ENCODE results near the gene IRS2. TPM values are rescaled to one million over a fixed set of nuclear protein-coding genes. Genes with fewer than 3 reads are reported as not detected.

IRS2 gene
- total and polyA plus RNA-seq, 4 donors = 4.0 to 9.1 (median 6.7) TPM

GRCh38 chr13:109741966-109742365 lies 44.4 kb downstream of the IRS2 start:
- Histone ChIP-seq H3K4me1 (ENCODE audit: control insufficient read depth in 4 of 4, insufficient read depth in 4 of 4, low read length in 3 of 4) (no peaks in the 10 kb centered on the region), H3K9ac (ENCODE audit: low read depth in 1 of 2, low read length in 2 of 2) (no peak overlapping the region), H3K27me3 (ENCODE audit: control insufficient read depth in 4 of 4, insufficient read depth in 4 of 4, low read length in 3 of 4) (no peaks in the 10 kb centered on the region), H3K27ac (ENCODE audit: low read depth in 1 of 2, low read length in 2 of 2) (no peak overlapping the region), H3K9me3 (ENCODE audit: control insufficient read depth in 4 of 4, low read length in 3 of 4) (no peaks in the 10 kb centered on the region), H3K4me3 (ENCODE audit: low read depth in 1 of 3, low read length in 3 of 3) (no peak overlapping the region), H3K36me3 (ENCODE audit: control insufficient read depth in 4 of 4, insufficient read depth in 3 of 4, low read depth in 1 of 4, low read length in 3 of 4) (no peaks in the 10 kb centered on the region)
- no peak for DNase-seq (ENCODE audit: low spot score)
- WGBS = 94% methylated on average over 7 of the region's 7 CpGs
- TF ChIP-seq MAX (IDR thresholded peaks at IDR 0.05) = no peak
- TF ChIP-seq EGR1 (IDR thresholded peaks at IDR 0.05; ENCODE audit: low read depth in 2 of 2) = no peak
- TF ChIP-seq SP1 (IDR thresholded peaks at IDR 0.05) = no peak
- TF ChIP-seq HNF4A (conservative IDR thresholded peaks at IDR 0.05) = no peak
- TF ChIP-seq GABPA (IDR thresholded peaks at IDR 0.05 in 1 of 2, conservative IDR thresholded peaks at IDR 0.05 in 1 of 2) = no peak
- TF ChIP-seq NR2F2 (IDR thresholded peaks at IDR 0.05) = no peak
- no peak for TF ChIP-seq FOXA1 (IDR thresholded peaks at IDR 0.05)
- TF ChIP-seq HNF4G (IDR thresholded peaks at IDR 0.05) = no peak
- no peak for TF ChIP-seq RXRA (IDR thresholded peaks at IDR 0.05)
- no peak for TF ChIP-seq YY1 (IDR thresholded peaks at IDR 0.05)
- TF ChIP-seq RAD21 (IDR thresholded peaks at IDR 0.05) = no peak
- TF ChIP-seq CTCF (IDR thresholded peaks at IDR 0.05; ENCODE audit: low read depth, low read length, missing input control) = no peak
- TF ChIP-seq TAF1 (conservative IDR thresholded peaks at IDR 0.05) = no peak
- no peak for TF ChIP-seq REST (IDR thresholded peaks at IDR 0.05)
- TF ChIP-seq JUND (IDR thresholded peaks at IDR 0.05) = no peak
- TF ChIP-seq ATF3 (IDR thresholded peaks at IDR 0.05) = no peak

- Histone ChIP-seq H3K4me3 (ENCODE audit: low read depth in 1 of 3, low read length in 3 of 3) (no peak overlapping the region), H3K36me3 (ENCODE audit: control insufficient read depth in 4 of 4, insufficient read depth in 3 of 4, low read depth in 1 of 4, low read length in 3 of 4) (no peaks in the 10 kb centered on the region), H3K9ac (ENCODE audit: low read depth in 1 of 2, low read length in 2 of 2) (no peak overlapping the region), H3K4me1 (ENCODE audit: control insufficient read depth in 4 of 4, insufficient read depth in 4 of 4, low read length in 3 of 4) (no peaks in the 10 kb centered on the region), H3K27ac (ENCODE audit: low read depth in 1 of 2, low read length in 2 of 2) (no peak overlapping the region), H3K27me3 (ENCODE audit: control insufficient read depth in 4 of 4, insufficient read depth in 4 of 4, low read length in 3 of 4) (no peaks in the 10 kb centered on the region), H3K9me3 (ENCODE audit: control insufficient read depth in 4 of 4, low read length in 3 of 4) (no peaks in the 10 kb centered on the region)
- DNase-seq (ENCODE audit: low spot score) = no peak
- 94% methylated on average over 10 of the region's 10 CpGs for WGBS
- TF ChIP-seq FOXA1 (IDR thresholded peaks at IDR 0.05) = no peak
- TF ChIP-seq GABPA (IDR thresholded peaks at IDR 0.05 in 1 of 2, conservative IDR thresholded peaks at IDR 0.05 in 1 of 2) = no peak
- TF ChIP-seq JUND (IDR thresholded peaks at IDR 0.05) = no peak
- TF ChIP-seq HNF4A (conservative IDR thresholded peaks at IDR 0.05) = no peak
- no peak for TF ChIP-seq NR2F2 (IDR thresholded peaks at IDR 0.05)
- TF ChIP-seq HNF4G (IDR thresholded peaks at IDR 0.05) = no peak
- TF ChIP-seq YY1 (IDR thresholded peaks at IDR 0.05) = no peak
- no peak for TF ChIP-seq RXRA (IDR thresholded peaks at IDR 0.05)
- no peak for TF ChIP-seq FOXA2 (IDR thresholded peaks at IDR 0.05)
- no peak for TF ChIP-seq MAX (IDR thresholded peaks at IDR 0.05)
- no peak for TF ChIP-seq RAD21 (IDR thresholded peaks at IDR 0.05)
- TF ChIP-seq EGR1 (IDR thresholded peaks at IDR 0.05; ENCODE audit: low read depth in 2 of 2) = no peak
- no peak for TF ChIP-seq ZBTB33 (IDR thresholded peaks at IDR 0.05)
- no peak for TF ChIP-seq CTCF (IDR thresholded peaks at IDR 0.05; ENCODE audit: low read depth, low read length, missing input control)
- no peak for TF ChIP-seq TAF1 (conservative IDR thresholded peaks at IDR 0.05)
- TF ChIP-seq SP1 (IDR thresholded peaks at IDR 0.05) = no peak
Measured at GRCh38 chr13:109740721-109741120, 45.7 kb downstream of the IRS2 start.
